ENCODE results near the gene GPR142.
"Not testable (repeated sequence)": the region's sequence is repeated elsewhere in the genome, so short reads cannot be mapped to it uniquely, and the experiment has no call there.

GPR142 gene

GRCh38 chr17:74394977-74395376, 27.7 kb downstream of the GPR142 start:
- DNase-seq: no peak

- DNase-seq: no peak
Observed at GRCh38 chr17:74396567-74396966, 29.3 kb downstream of the GPR142 start.

- no peak for DNase-seq
Observed at GRCh38 chr17:74402048-74402447, 34.7 kb downstream of the GPR142 start.

GRCh38 chr17:74403512-74404137, 36.3 kb downstream of the GPR142 start:
- no peak for DNase-seq

- no peak for DNase-seq
Observed at GRCh38 chr17:74404218-74404617, 36.9 kb downstream of the GPR142 start.

GRCh38 chr17:74404789-74405188, 37.5 kb downstream of the GPR142 start:
- DNase-seq: no peak

- not testable (repeated sequence) for DNase-seq
Observed at GRCh38 chr17:74405311-74405710, 38.0 kb downstream of the GPR142 start.

- DNase-seq: no peak
Observed at GRCh38 chr17:74407384-74407783, 40.1 kb downstream of the GPR142 start.

- no peak for DNase-seq
Observed at GRCh38 chr17:74408262-74408661, 41.0 kb downstream of the GPR142 start.

GRCh38 chr17:74408815-74409214, 41.5 kb downstream of the GPR142 start:
- no peak for DNase-seq

- DNase-seq: no peak
Observed at GRCh38 chr17:74410001-74410443, 42.7 kb downstream of the GPR142 start.

- no peak for DNase-seq
Observed at GRCh38 chr17:74412581-74412980, 45.3 kb downstream of the GPR142 start.

- no peak for DNase-seq
Observed at GRCh38 chr17:74413491-74413890, 46.2 kb downstream of the GPR142 start.

- DNase-seq: no peak
Observed at GRCh38 chr17:74414510-74414909, 47.2 kb downstream of the GPR142 start.

GRCh38 chr17:74415608-74416396, 48.5 kb downstream of the GPR142 start:
- no peak for DNase-seq

- no peak for DNase-seq
Observed at GRCh38 chr17:74417178-74418045, 50.1 kb downstream of the GPR142 start.

- DNase-seq: no peak
Observed at GRCh38 chr17:74419928-74420411, 52.7 kb downstream of the GPR142 start.

Measured in stimulated activated CD4-positive, alpha-beta T cell treated with anti-CD3 and anti-CD28 coated beads, Interleukin-4, amount 100 ng/mL, for 4 hours (primary cell).